PC-3 (cell line): ENCODE data around the gene AIM2. TPM values are rescaled to one million over a fixed set of nuclear protein-coding genes. Genes with fewer than 3 reads are reported as not detected.
A peak's percentile ranks its signal among the peaks of the same experiment; 100 is the strongest.

Experiments used
- ATAC-seq: fragments of 200-7000 bp; cut with Tn5 transposase; 2 replicates; pipeline ENCODE4 v1.9.1; 2020; ENCODE audit warnings: mild to moderate bottlenecking, moderate library complexity
- BruUV-seq: library from RNA; stranded (reverse); fragments of 400-500 nt; replicated peaks from 2 replicates; lab custom pipeline; 2021; lab: Mats Ljungman, UMichigan
- CTCF ChIA-PET: fragments of 300-600 bp; sonication (Branson Sonifier 250); formaldehyde crosslinking; loops from one replicate; lab custom pipeline; 2022; ENCODE audit warnings: antibody characterized with exemption; lab: Charles Lee
- POLR2A ChIA-PET: fragments of 300-600 bp; sonication (Branson Sonifier 250); formaldehyde crosslinking; loops from one replicate; lab custom pipeline; 2022; ENCODE audit warnings: antibody characterized with exemption; ENCODE audit not compliant: unreplicated experiment; lab: Charles Lee
- DNase-seq: peaks from one replicate; pipeline ENCODE4 v3.0.0-alpha.2; 2015
- H2AFZ ChIP-seq: fragments of 300-600 bp; sonication (generic); 2 replicates; pipeline ENCODE4 v1.6.0; 2016; ENCODE audit warnings: antibody characterized with exemption, low read length
- H3F3A ChIP-seq: fragments of 300-600 bp; sonication (generic); one replicate; pipeline ENCODE4 v1.6.0; 2017; ENCODE audit warnings: antibody characterized with exemption, low read length, control low read depth, mild to moderate bottlenecking; ENCODE audit not compliant: unreplicated experiment
- H3K27ac ChIP-seq: fragments of 300-600 bp; sonication (generic); 2 replicates; pipeline ENCODE4 v1.5.1; 2016; ENCODE audit warnings: mild to moderate bottlenecking, low read length
- H3K27me3 ChIP-seq: fragments of 300-600 bp; sonication (generic); 2 replicates; pipeline ENCODE4 v1.6.1; 2016; ENCODE audit warnings: low read length, mixed read lengths
- H3K36me3 ChIP-seq: fragments of 300-600 bp; sonication (generic); 2 replicates; pipeline ENCODE4 v1.6.1; 2016; ENCODE audit warnings: low read depth, mixed run types, low read length, mixed read lengths
- H3K4me1 ChIP-seq: fragments of 300-600 bp; sonication (generic); 2 replicates; pipeline ENCODE4 v1.5.1; 2016; ENCODE audit warnings: low read length; ENCODE audit not compliant: insufficient read depth
- H3K4me2 ChIP-seq: fragments of 300-600 bp; sonication (generic); 2 replicates; pipeline ENCODE4 v1.6.0; 2016; ENCODE audit warnings: low read length
- H3K4me3 ChIP-seq: fragments of 300-600 bp; sonication (generic); 2 replicates; pipeline ENCODE4 v1.5.1; 2016; ENCODE audit warnings: mild to moderate bottlenecking, low read length, mixed read lengths
- H3K79me2 ChIP-seq: fragments of 300-600 bp; sonication (generic); 2 replicates; pipeline ENCODE4 v1.6.1; 2017; ENCODE audit warnings: low read length, mixed read lengths
- H3K9ac ChIP-seq: fragments of 300-600 bp; sonication (generic); 2 replicates; pipeline ENCODE4 v1.6.0; 2016; ENCODE audit warnings: mild to moderate bottlenecking, low read length
- H3K9me2 ChIP-seq: fragments of 300-600 bp; sonication (generic); replicated peaks from 2 replicates; pipeline ENCODE4 v1.6.1; 2016; ENCODE audit warnings: mixed run types, low read length, mixed read lengths
- H3K9me3 ChIP-seq: fragments of 300-600 bp; sonication (generic); 2 replicates; pipeline ENCODE4 v1.6.1; 2016; ENCODE audit warnings: low read length, mixed read lengths
- H4K20me1 ChIP-seq: fragments of 300-600 bp; sonication (generic); 2 replicates; pipeline ENCODE4 v1.6.1; 2016; ENCODE audit warnings: low read length, mixed read lengths
- CTCF ChIP-seq: fragments of 300-600 bp; sonication (generic); conservative IDR thresholded peaks from 2 replicates; pipeline ENCODE4 v1.5.1; 2017; ENCODE audit warnings: antibody characterized with exemption, low read depth, mild to moderate bottlenecking, low read length
- EZH2 ChIP-seq: fragments of 300-600 bp; sonication (generic); IDR thresholded peaks from one replicate; pipeline ENCODE4 v1.6.1; 2017; ENCODE audit warnings: antibody characterized with exemption, mild to moderate bottlenecking, low read length; ENCODE audit not compliant: unreplicated experiment
- EZH2phosphoT487 ChIP-seq: fragments of 300-600 bp; sonication (generic); IDR thresholded peaks from 2 replicates; pipeline ENCODE4 v1.6.1; 2018; ENCODE audit warnings: mild to moderate bottlenecking, antibody characterized with exemption, low read length, borderline replicate concordance
- intact Hi-C: fragments of 100-400 bp; cut with micrococcal nuclease; formaldehyde crosslinking; loops from 2 replicates; pipeline ENCODE4 v1.9.0; 2023
- total RNA-seq: library from RNA; depleted of rRNA; stranded (reverse); fragments of >200 nt; gene quantifications from 2 replicates; pipeline ENCODE4 v1.2.3, GENCODE V29; 2014

AIM2 gene
- total RNA-seq, 1 experiment from 2014 or later: not detected

- Histone ChIP-seq H3K4me3 (no peak overlapping the region), H3K79me2 (no peaks in the 10 kb centered on the region), H3K27me3 (peaks cover 20% of the 10 kb centered on the region), H3K9me3 (no peaks in the 10 kb centered on the region), H3K9me2 (no peaks in the 10 kb centered on the region), H3K9ac (no peak overlapping the region), H2AFZ (no peak overlapping the region), H3K4me2 (no peak overlapping the region), H3F3A (no peaks in the 10 kb centered on the region), H3K27ac (no peak overlapping the region), H3K36me3 (no peaks in the 10 kb centered on the region), H4K20me1 (no peaks in the 10 kb centered on the region), H3K4me1 (peaks cover 6% of the 10 kb centered on the region)
- ATAC-seq (peak; percentile 82), DNase-seq (peak; percentile 77)
- ChIA-PET POLR2A (interaction anchor here (0.5 kb wide), 1 partner anchor 16 kb away, joined by 4 read pairs; no protein-coding TSS in a partner anchor), CTCF (interaction anchor here (0.5 to 0.9 kb wide), 3 partner anchors 10 to 868 kb away, joined by 3 to 5 read pairs (median 4); no protein-coding TSS in a partner anchor)
- no TSS peak for BruUV-seq
- intact Hi-C loops: loop anchor here (1.0 to 10.0 kb wide), 6 partner anchors 72 to 1110 kb away; no protein-coding TSS in a partner anchor
- TF ChIP-seq EZH2phosphoT487: no peak
- TF ChIP-seq CTCF: peak; percentile 82
Observed at GRCh38 chr1:159071970-159072582, 4.5 kb downstream of the AIM2 start.

- BruUV-seq: no TSS peak
- CTCF ChIA-PET: interaction anchor here (0.7 kb wide), 1 partner anchor 70 kb away, joined by 8 read pairs; no protein-coding TSS in a partner anchor
- H3K4me3 ChIP-seq: no peak overlapping the region
- no peaks in the 10 kb centered on the region for H3K36me3 ChIP-seq
- H3K4me1 ChIP-seq: no peaks in the 10 kb centered on the region
- no peak overlapping the region for H3K27ac ChIP-seq
- no peak overlapping the region for H3K9ac ChIP-seq
- no peaks in the 10 kb centered on the region for H3K79me2 ChIP-seq
- TF ChIP-seq CTCF (no peak), EZH2phosphoT487 (no peak), EZH2 (no peak)
- H3K4me2 ChIP-seq: no peak overlapping the region
- no peaks in the 10 kb centered on the region for H4K20me1 ChIP-seq
- H3F3A ChIP-seq: no peaks in the 10 kb centered on the region
- DNase-seq: no peak
- H3K27me3 ChIP-seq: peaks cover 34% of the 10 kb centered on the region
- no peaks in the 10 kb centered on the region for H3K9me3 ChIP-seq
- H3K9me2 ChIP-seq: no peaks in the 10 kb centered on the region
- no peak overlapping the region for H2AFZ ChIP-seq
- POLR2A ChIA-PET: no interaction called here
- no peak for ATAC-seq
- intact Hi-C loops: no loop called here
Observed at GRCh38 chr1:159068886-159069285, 7.7 kb downstream of the AIM2 start.
